Right ventricle myocardium superior (tissue), 1 donor: ENCODE results near the gene CYP1A2. TPM values are rescaled to one million over a fixed set of nuclear protein-coding genes. Genes with fewer than 3 reads are reported as not detected.
"Not testable (repeated sequence)": the region's sequence is repeated elsewhere in the genome, so short reads cannot be mapped to it uniquely, and the experiment has no call there.

Source experiments
- ATAC-seq: fragments of 200-7000 bp; cut with Tn5 transposase; one replicate; pipeline ENCODE4 v1.9.1; 2020; ENCODE audit warnings: mild to moderate bottlenecking; ENCODE audit not compliant: poor library complexity
- DNase-seq: peaks from one replicate; pipeline ENCODE4 v3.0.0-alpha.2; 2020
- intact Hi-C: fragments of 100-400 bp; cut with DNase I; formaldehyde crosslinking; loops from one replicate; pipeline ENCODE4 v1.11.2; 2022
- total RNA-seq: library from RNA; stranded (reverse); fragmentation: NEBNext Ultra II Directional; extraction: Animal tissue kit (Norgen Biotek cat#: 25700); gene quantifications from one replicate; pipeline ENCODE4 v1.2.1, GENCODE V29; 2021
- donor health status: DM: no; HTN: yes; CAD: no; lungs with severe emphysema.

CYP1A2 gene
- total RNA-seq, 1 donor from 2014 or later: not detected

- no peak for DNase-seq
- no peak for ATAC-seq
- intact Hi-C loops: no loop called here
Measured at GRCh38 chr15:74730619-74731316, 17.9 kb upstream of the CYP1A2 start.

- intact Hi-C loops: no loop called here
- ATAC-seq (no peak), DNase-seq (no peak)
Measured at GRCh38 chr15:74732846-74733245, 15.8 kb upstream of the CYP1A2 start.

DNA sequence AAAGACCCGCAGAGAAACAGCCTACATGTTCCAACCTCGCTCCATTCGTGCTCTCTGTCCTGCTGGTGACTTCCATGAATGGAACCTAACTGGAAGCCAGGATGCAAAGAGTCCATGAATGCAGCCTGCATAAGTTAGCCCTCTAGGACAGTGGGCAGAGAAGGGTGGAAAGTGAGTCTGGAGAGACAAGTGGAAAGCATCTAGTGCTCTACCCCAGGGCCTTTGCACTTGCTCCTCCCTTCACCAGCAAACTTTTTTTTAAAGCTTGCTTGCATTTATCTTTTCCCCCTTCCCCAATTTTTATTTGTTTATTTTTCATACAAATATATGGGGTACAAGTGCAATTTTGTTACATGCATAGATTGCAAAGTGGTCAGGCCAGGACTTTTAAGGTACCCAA lies 15.4 kb upstream of the CYP1A2 start:
- no peak for ATAC-seq
- DNase-seq: no peak
- intact Hi-C loops: no loop called here

DNA sequence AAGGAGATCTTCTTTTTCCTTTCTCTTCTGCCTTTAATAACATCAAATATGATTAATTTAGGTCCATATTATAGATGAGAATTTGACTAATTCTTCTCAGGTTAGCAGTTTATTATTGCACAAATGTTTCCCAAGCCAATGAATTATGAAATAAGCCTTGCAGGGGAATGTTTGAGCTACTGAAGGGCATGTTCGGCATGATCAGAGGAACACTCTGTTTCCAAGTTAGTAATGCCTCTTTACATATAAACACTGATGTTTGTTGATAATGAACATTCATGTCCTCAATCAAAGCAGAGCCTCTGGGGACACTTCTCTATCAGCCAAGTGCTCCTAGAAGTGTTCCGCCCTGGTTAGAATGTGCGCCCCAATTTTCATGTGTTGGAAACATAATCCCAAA lies 13.3 kb upstream of the CYP1A2 start:
- DNase-seq: no peak
- intact Hi-C loops: no loop called here
- ATAC-seq: no peak

DNA sequence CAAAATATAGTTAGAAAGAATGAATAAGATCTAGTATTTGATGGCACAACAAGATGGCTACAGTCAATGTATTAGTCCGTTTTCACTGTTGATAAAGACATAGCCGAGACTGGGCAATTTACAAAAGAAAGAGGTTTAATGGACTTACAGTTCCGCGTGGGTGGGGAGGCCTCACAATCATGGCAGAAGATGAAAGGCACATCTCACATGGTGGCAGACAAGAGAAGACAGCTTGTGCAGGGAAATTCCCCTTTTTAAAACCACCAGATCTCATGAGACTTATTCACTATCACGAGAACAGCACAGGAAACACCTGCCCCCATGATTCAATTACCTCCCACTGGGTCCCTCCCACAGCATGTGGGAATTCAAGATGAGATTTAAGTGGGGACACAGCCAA lies 10.4 kb upstream of the CYP1A2 start:
- intact Hi-C loops, DNase-seq, ATAC-seq: not testable (repeated sequence)

DNA sequence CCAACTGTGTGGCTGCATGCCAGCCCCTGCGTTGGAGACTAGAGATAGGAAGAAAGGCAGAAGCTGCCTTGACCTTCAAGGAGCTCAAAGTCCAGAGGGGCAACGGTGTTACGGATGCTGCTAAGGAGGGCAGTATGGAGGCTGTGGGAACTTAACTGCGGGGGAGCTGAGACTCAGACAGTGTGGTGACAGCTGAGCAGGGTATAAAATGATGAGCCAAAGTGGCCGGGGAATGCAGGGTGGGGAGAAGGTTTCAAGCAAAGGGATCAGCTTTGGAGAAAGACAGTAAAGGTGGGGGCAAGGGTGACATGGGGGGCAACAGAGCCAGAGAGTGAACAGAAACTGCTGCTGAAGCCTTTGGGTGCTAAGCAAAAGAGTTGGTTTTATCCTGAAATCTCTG lies 6.2 kb upstream of the CYP1A2 start:
- ATAC-seq: no peak
- intact Hi-C loops: no loop called here
- DNase-seq: no peak

DNA sequence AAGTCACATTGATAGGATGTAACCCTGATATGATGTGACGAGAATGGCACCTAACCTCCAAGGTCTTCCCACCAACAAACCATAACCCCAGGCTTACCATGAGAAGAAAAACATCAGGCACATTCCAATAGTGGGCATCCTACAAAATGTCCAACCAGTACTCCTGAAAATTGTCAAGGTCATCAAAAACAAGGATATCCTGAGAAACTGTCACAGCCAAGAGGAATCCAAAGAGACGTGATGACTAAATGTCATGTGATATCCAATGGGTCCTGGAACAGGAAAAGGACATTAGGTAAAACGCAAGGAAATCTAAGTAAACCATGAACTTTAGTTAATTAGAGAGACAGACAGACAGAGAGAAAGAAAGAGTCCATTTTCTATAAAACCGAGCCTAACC lies 2.3 kb upstream of the CYP1A2 start:
- intact Hi-C loops: no loop called here
- ATAC-seq (no peak), DNase-seq (no peak)

DNA sequence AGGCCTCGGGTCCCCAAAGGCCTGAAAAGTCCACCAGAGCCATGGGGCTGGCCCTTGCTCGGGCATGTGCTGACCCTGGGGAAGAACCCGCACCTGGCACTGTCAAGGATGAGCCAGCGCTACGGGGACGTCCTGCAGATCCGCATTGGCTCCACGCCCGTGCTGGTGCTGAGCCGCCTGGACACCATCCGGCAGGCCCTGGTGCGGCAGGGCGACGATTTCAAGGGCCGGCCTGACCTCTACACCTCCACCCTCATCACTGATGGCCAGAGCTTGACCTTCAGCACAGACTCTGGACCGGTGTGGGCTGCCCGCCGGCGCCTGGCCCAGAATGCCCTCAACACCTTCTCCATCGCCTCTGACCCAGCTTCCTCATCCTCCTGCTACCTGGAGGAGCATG lies 1.2 kb downstream of the CYP1A2 start:
- no peak for ATAC-seq
- DNase-seq: no peak
- intact Hi-C loops: no loop called here

DNA sequence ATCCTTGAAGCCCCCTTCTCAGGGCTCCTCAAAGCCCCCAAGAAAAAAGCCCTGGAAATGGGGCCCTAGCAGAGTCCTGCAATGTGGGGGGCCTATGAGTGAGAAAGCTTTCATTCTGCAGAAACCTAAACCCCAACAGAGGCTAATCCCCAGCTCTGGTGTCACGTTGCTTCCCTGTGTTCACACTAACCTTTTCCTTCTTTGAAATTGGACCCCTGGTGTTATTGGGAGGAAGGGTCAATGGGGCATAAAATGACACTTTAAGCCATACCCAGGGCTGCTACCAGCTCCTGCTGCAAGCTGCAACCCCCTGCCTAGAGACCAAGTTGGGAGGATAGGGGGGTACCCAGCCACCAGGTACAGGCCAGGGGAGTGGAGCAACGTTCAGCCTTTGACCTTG lies 2.1 kb downstream of the CYP1A2 start:
- ATAC-seq (no peak), DNase-seq (no peak)
- intact Hi-C loops: no loop called here

DNA sequence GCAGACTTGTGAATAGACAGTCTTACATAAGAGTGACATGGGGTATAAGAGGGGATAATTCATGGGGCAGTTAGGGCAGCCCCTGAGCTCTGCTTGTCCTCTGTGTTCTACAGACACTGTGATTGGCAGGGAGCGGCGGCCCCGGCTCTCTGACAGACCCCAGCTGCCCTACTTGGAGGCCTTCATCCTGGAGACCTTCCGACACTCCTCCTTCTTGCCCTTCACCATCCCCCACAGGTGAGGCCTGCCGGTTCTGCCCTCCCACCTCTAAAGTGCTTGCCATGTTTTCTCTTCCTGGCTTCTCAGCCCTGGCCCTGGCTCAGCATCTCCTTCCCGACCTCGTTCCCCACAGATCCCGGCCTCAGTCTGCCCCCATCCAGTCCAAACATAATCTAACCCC lies 3.4 kb downstream of the CYP1A2 start:
- intact Hi-C loops: no loop called here
- DNase-seq: no peak
- ATAC-seq: no peak

GRCh38 chr15:74752531-74752930 lies 3.9 kb downstream of the CYP1A2 start:
- DNase-seq (no peak), ATAC-seq (no peak)
- intact Hi-C loops: no loop called here

GRCh38 chr15:74754593-74755215 lies 6.1 kb downstream of the CYP1A2 start:
- intact Hi-C loops: no loop called here
- ATAC-seq: no peak

DNA sequence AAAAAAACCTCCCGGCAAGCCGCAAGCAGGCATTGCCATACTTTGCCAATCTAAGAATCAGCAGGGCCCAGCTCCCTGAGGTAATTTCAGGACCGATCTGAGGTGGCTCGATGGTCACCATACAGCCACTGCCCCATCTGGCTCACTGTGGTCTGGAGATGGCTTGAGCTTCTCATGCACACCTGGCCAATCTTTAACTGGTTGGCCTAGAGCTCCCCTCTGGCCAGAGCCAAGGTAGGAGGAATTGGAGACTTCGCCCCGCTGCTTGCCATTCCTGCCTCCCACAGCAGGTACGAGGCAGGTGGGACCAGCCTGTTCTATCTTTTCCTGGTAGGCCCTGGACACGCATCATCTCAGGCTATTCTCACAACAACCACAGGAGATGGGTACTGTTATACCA lies 10.1 kb downstream of the CYP1A2 start:
- no peak for DNase-seq
- ATAC-seq: no peak
- intact Hi-C loops: no loop called here

More at GRCh38 chr15:74754593-74755215, 6.1 kb downstream of the CYP1A2 start:
- DNase-seq: no peak

GRCh38 chr15:74762791-74763150 lies 14.1 kb downstream of the CYP1A2 start:
- no peak for DNase-seq
- intact Hi-C loops: no loop called here
- peak; percentile 52 for ATAC-seq

DNA sequence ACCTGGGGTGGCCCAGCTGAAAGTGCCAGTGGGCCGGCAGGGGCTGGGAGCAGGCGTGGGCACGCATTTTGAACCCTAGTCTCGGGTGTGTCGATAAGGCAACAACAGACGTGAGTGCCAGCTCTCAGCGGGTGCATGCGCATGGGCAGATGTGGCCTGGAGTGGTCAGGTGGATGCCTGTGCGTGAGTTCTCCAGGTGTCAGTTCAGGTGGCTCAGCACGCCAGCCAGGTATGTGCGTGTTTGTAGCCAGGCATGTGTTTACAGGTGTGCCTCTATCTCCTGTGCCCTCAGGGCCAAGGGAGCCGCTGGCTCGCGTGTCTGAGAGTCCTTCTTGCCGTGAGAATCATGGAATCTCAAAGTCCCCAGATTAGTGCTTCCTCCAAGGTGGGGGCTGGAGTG lies 14.8 kb downstream of the CYP1A2 start:
- ATAC-seq (no peak), DNase-seq (no peak)
- intact Hi-C loops: no loop called here

DNA sequence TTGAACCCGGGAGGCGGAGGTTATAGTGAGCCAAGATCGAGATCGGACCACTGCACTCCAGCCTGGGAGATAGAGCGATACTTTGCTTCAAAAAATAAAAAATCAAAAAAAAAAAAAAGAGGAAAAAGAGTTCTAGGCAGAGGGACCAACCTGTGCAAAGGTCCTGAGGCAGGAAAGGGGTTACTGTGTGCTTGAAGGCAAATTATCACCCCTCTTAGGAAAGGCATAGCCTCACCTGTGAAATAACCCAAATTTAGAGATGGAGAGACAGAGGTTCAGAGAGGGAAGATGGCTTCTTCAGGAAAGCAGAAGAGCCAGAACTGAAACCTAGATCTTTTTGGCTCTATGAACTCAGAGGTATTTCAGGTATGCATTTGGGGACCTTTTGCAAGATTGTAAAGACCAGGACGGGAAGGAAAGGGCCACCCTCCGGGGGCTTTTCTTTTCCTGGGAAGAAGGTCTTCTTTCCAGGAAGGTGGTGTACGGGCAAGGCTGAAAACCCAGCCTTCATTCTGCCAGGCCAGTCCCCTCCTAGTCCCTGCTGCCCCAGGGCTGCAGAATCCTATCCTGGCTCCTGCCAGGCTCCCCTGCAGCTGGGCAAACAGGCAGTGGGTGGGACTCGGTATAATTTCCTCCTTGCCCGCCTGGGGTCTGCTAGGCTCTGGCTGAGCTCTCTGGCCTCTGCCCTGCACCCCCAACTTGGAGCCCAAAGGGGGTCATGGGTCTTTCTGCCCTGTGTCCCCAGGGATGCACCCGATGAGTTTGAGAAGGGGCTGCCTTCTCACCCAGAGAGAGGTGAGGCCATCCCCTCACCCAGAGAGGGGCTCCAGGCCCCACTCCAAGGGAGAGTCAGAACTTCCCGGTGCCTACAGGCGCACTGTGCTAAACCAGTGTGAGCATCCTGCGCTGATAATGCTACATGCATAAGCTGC lies 18.8 kb downstream of the CYP1A2 start:
- DNase-seq: no peak
- intact Hi-C loops: loop anchor here (2.0 to 5.0 kb wide), 2 partner anchors 133 to 390 kb away; no protein-coding TSS in a partner anchor
- no peak for ATAC-seq

DNA sequence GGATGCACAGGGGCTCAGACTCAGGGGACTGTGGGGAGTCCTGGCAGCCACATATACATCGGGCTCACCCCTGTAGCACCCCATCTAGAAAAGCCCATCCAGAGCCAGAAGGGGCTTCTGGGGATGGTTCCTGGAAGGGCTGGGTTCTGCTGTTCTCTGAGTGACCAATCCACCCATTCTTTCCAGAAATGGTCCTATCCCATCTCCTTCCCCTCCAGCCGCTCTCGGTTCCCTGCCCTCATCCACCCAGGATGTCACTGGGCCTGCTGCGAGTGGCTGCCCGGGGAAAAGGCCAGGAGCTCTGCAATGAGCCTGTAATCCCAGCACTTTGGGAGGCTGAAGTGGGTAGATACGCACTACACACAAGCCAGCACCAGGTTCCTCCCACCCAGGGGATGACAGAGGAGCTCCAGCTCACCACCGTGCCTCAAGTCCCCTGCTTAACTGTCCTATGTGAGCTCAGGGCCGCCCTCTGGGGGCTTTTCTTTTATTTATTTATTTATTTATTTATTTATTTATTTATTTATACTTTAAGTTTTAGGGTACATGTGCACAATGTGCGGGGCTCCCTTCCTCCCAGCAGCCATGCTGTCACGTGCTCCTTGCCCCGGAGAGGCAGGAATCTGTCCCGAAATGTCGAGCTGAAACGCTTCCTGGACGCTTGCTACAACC lies 19.6 kb downstream of the CYP1A2 start:
- intact Hi-C loops: loop anchor here (2.0 to 5.0 kb wide), 2 partner anchors 133 to 391 kb away; no protein-coding TSS in a partner anchor

GRCh38 chr15:74768771-74769342 lies 20.2 kb downstream of the CYP1A2 start:
- intact Hi-C loops: loop anchor here (2.0 to 5.0 kb wide), 2 partner anchors 134 to 392 kb away; no protein-coding TSS in a partner anchor
- ATAC-seq: peak; percentile 62
- peak; percentile 69 for DNase-seq

More for the DNA sequence above, 19.6 kb downstream of the CYP1A2 start:
- ATAC-seq (no peak), DNase-seq (no peak)
